HEK293 (cell line): Measurements from ENCODE around the gene PSMG1.
A peak's percentile ranks its signal among the peaks of the same experiment; 100 is the strongest.

Experiments used
- AEBP2 ChIP-seq: fragments of 450-650 bp; formaldehyde crosslinking; IDR thresholded peaks from 2 replicates; pipeline ENCODE4 v1.5.1; 2016; ENCODE audit warnings: missing biosample characterization, missing genetic modification characterization, borderline replicate concordance
- ELK4 ChIP-seq: IDR thresholded peaks from 2 replicates; pipeline ENCODE4 v1.6.1; 2011; ENCODE audit warnings: mild to moderate bottlenecking, low read depth, low read length, borderline replicate concordance
- HIC1 ChIP-seq: fragments of 450-650 bp; formaldehyde crosslinking; IDR thresholded peaks from 2 replicates; pipeline ENCODE4 v1.5.1; 2016; ENCODE audit warnings: missing biosample characterization, missing genetic modification characterization
- MEIS1 ChIP-seq: sonication (generic); formaldehyde crosslinking; IDR thresholded peaks from 2 replicates; pipeline ENCODE4 v1.8.1; 2022; ENCODE audit warnings: missing genetic modification reagents, mild to moderate bottlenecking, borderline replicate concordance
- ZBTB21 ChIP-seq: fragments of 450-650 bp; formaldehyde crosslinking; IDR thresholded peaks from 2 replicates; pipeline ENCODE4 v1.5.1; 2017; ENCODE audit warnings: missing biosample characterization, missing genetic modification characterization
- ZNF18 ChIP-seq: fragments of 450-650 bp; formaldehyde crosslinking; IDR thresholded peaks from 2 replicates; pipeline ENCODE4 v1.5.1; 2016; ENCODE audit warnings: missing biosample characterization, missing genetic modification characterization
- ZNF274 ChIP-seq, 2 experiments: fragments of 200-500 bp in 1 of 2; fragments of 450-650 bp in 1 of 2; sonication (Bioruptor generic) in 1 of 2; formaldehyde crosslinking in 1 of 2; IDR thresholded peaks; 2 replicates each; pipeline versions ENCODE4 v1.5.1 to v1.6.1; 2014 to 2016; ENCODE audit warnings: borderline replicate concordance in 1 of 2, inconsistent platforms in 1 of 2, low read length in 1 of 2, missing biosample characterization in 1 of 2, missing genetic modification characterization in 1 of 2
- ZNF518A ChIP-seq: fragments of 450-650 bp; formaldehyde crosslinking; conservative IDR thresholded peaks from 2 replicates; pipeline ENCODE4 v1.5.1; 2016; ENCODE audit warnings: low read depth, missing biosample characterization, missing genetic modification characterization
- ZSCAN30 ChIP-seq: fragments of 450-650 bp; IDR thresholded peaks from 2 replicates; pipeline ENCODE4 v1.5.1; 2018; ENCODE audit warnings: missing biosample characterization, mild to moderate bottlenecking, missing genetic modification characterization, moderate library complexity
- ZSCAN4 ChIP-seq: fragments of 450-650 bp; formaldehyde crosslinking; IDR thresholded peaks from 2 replicates; pipeline ENCODE4 v1.5.1; 2017; ENCODE audit warnings: missing biosample characterization, missing genetic modification characterization

The PSMG1 gene

GRCh38 chr21:39184050-39184980, 1.1 kb upstream of the PSMG1 start (continued):
- TF ChIP-seq HIC1 (tag by site-specific recombination): no peak
- TF ChIP-seq ZSCAN4 (tag by site-specific recombination): no peak
- TF ChIP-seq MEIS1 (CRISPR knock-in tag): no peak
- TF ChIP-seq ELK4: no peak
- no peak for TF ChIP-seq ZNF274 (IDR thresholded peaks at IDR 0.05; ENCODE audit: low read length)
- TF ChIP-seq ZNF274 (tag by site-specific recombination; IDR thresholded peaks at IDR 0.05; ENCODE audit: borderline replicate concordance): no peak
- TF ChIP-seq ZSCAN30 (tag by site-specific recombination): 0 out of 2 replicates have a peak, but pooled peaks have one; percentile 53
- no peak for TF ChIP-seq ZBTB21
- TF ChIP-seq ZNF18 (tag by site-specific recombination): no peak
- TF ChIP-seq ZNF518A (tag by site-specific recombination): peak; percentile 5; the same call in 1 of the 2 replicates
- no peak for TF ChIP-seq AEBP2
